Right ventricle myocardium inferior (tissue), 1 donor: ENCODE results near the gene ATXN1. TPM values are rescaled to one million over a fixed set of nuclear protein-coding genes. Genes with fewer than 3 reads are reported as not detected.

ENCODE experiments used
- ATAC-seq: fragments of 200-7000 bp; cut with Tn5 transposase; one replicate; pipeline ENCODE4 v1.9.1; 2020; ENCODE audit warnings: mild to moderate bottlenecking, moderate library complexity
- DNase-seq: peaks from one replicate; pipeline ENCODE4 v3.0.0; 2021; ENCODE audit errors: missing footprints
- intact Hi-C: fragments of 100-400 bp; cut with DNase I; formaldehyde crosslinking; loops from one replicate; pipeline ENCODE4 v1.11.0; 2022
- total RNA-seq: library from RNA; stranded (reverse); fragmentation: NEBNext Ultra II Directional; extraction: Animal tissue kit (Norgen Biotek cat#: 25700); gene quantifications from one replicate; pipeline ENCODE4 v1.2.1, GENCODE V29; 2021
- donor health status: DM: no; HTN: yes; CAD: no; lungs with severe emphysema.

ATXN1 gene
- total RNA-seq, 1 donor from 2014 or later: 42.5 TPM

DNA sequence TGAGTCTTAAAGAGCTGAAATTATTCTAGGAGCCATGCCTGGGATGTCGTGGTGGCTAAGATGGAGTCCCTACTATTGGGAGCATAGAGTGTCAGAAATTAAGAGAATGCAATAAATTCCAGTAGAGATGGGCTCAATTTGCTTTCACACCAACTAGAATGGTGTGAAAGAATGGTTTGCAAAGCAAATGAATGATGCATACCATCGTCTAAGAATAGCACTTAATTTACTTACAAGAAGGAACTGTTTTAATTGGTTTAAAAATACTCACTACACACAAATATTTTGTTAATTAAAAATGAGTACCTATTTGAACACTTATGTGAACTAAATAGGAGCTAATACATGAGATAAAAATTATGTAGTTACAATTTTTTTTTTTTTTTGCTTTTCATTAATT is 390.3 kb downstream of the ATXN1 start:
- ATAC-seq (no peak), DNase-seq (no peak)
- intact Hi-C loops: no loop called here

DNA sequence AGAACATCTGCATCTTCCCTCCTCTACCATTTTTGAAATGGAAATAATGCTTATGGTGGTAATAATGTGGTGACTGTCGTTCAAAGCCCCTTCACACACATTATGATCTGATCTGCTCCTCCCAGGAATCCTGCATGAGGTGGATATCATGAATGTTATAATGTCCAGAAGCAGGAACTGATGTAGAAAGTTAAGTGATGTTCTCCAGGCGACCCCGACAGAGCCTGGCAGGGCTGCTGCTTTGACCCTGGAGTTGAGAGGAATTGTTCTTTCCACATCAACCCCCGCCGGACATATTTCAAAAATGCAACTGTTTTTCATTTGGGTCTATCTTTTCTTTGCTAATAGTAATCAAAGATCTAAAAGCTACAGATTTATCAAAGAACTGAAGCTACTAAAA is 391.3 kb downstream of the ATXN1 start:
- ATAC-seq (no peak), DNase-seq (no peak)
- intact Hi-C loops: no loop called here

DNA sequence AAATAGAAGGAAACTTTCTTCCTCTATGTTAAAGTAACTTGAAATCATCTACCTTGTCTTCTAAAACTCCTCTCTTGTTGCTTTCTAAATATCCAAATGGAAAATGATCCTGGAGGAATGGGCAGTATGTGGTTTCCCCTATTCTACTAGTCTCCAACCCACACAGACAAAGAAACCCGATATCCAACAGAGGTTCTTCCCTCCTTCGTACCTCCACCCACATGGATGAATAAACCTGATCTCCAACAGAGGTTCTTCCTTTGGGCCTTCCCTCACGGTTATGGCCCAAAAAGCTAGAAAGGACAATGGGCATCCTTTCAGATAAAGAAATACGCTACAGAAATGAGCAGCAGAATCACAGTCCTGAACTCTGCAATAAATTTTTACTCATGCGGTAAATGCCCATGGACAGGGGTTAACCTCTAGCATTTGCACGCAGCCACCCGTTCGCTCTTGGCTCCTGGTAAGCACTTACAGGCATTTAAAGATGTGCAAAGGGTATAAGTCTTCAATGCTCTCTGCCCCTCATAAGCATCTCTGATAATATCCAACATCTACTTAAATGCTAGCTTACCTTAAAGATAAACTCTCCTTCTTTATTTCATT is 392.0 kb downstream of the ATXN1 start:
- intact Hi-C loops: no loop called here
- ATAC-seq: no peak

DNA sequence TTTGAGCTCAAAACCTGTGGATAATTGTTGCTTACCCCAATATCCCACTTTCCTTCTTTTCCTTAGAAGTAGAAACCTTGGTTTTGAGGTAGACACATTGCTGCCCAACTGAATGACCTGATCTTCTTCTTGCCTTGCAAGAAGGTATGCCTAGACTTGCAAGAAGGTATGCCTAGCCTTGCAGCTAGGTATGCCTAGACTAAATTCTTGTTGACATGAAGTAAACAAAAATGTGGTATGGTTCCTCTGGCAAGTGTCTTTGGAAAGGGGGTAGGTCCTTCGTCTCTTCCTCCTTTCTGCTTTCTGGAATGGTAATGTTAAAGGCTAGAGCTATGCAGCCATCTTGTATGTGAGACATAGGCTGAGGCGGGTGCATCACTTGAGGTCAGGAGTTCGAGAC is 393.7 kb downstream of the ATXN1 start:
- intact Hi-C loops: no loop called here
- no peak for ATAC-seq
- DNase-seq: no peak

More for the DNA sequence above, 392.0 kb downstream of the ATXN1 start:
- no peak for DNase-seq

DNA sequence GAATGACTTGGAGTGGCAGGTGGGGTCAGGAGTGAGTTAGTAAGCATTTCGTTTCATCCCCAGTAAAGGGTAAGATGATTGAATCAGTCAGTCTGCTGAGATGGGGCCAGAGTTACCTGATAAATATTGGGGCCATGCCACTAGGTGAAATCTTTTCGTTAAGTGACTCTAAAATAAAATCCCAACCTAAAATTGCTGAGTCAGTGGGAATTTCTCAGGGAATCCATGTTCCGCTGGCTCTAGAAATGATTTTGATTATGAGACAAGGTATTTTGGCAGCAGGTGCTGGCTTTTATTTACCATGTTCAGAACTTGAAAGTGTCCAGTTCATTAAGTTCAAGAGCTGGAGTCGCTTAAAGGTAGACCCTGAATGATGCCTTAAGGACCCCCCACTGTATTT is 397.5 kb downstream of the ATXN1 start:
- intact Hi-C loops: no loop called here
- DNase-seq: no peak
- ATAC-seq: no peak

DNA sequence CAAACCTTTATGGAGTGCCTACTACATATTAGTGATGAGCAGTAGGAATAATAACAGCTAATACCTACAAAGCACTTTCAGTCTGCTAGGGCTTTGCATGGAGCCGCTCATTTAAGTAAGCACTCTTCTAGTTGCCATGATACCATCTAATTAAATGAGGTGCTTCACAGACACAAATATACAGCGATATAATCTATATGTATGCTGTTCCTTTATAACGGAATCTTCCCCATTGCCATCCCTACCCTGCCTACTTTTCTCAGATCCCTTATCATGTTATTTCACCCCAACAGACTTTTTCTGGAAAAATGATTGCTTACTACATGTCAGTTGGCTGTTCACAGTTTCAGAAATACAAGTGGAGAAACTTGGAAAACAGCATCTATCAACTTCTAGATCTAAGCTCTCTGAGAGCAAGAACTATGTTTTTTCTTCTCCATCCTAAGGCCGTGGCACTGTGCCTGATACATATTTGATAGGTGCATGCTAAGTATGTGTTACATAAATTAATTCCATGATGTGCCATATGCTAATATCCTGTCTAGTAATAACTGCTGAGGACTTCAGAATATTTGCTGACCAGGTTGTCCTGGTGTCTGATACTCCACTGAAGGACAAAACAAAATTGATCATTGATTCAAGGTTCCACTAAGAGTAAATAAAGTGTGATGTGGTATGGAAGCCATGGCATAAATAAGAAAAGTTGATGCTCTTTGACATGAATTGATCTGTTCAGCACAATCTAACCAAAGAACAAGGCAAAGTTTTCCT is 398.3 kb downstream of the ATXN1 start:
- ATAC-seq (no peak), DNase-seq (no peak)
- intact Hi-C loops: no loop called here

DNA sequence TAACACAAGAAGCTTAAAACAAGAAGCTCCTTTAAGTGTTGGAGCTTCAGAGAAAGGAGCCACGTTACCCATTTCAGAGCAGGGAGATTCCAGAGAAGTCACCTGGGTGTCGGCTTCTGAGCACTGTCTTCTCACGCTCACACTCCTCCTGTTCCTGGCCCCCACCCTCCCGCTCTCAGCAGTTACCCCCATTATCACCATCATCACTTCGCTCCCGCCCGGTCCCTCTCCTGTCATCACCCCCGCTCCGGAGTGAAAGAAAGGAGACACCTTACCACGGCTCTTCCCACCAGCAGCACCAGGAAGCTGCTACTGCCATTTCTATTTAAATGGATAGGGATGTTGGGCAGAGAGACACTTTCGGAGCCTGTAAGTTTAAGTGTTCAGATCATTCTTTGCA is 399.0 kb downstream of the ATXN1 start:
- intact Hi-C loops: no loop called here
- DNase-seq (no peak), ATAC-seq (no peak)

DNA sequence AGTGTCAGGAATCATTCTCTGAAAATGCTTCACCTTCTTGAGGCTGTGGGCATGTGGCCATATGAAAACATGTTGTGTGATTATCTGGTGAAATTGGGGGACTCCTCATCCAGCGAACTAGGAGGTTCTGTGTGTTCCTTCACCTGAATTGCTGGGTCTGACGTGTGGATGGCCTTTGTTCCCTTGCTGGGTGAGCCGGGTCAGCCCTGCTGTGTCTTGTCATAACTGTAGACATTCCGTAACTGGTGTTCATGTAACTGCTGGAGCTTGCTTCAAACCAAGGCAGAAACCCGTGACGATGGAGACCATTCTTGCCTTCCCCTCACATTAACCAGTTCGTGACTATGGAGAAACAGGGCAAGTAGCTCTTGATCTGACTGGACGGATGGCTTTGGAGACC is 399.4 kb downstream of the ATXN1 start:
- ATAC-seq: no peak
- no peak for DNase-seq
- intact Hi-C loops: no loop called here

DNA sequence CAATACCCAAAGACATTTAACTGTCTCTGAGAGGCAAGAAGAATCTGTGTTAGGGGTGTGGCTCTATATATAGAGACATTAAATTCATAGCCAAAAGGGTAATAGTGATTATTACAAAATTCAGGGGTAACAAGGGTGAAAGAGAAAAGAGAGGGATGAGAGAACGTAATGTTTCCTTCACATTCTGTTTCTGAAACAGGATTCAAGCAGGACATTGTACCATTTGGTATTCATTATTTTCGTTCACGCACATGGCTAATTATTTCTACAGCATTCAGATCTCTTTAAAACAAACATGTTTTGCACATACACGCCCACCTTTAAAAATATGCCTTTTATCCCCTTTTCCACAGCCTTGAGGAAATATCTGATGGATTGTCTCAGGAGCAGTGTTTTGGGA is 400.1 kb downstream of the ATXN1 start:
- DNase-seq (no peak), ATAC-seq (no peak)
- intact Hi-C loops: no loop called here

DNA sequence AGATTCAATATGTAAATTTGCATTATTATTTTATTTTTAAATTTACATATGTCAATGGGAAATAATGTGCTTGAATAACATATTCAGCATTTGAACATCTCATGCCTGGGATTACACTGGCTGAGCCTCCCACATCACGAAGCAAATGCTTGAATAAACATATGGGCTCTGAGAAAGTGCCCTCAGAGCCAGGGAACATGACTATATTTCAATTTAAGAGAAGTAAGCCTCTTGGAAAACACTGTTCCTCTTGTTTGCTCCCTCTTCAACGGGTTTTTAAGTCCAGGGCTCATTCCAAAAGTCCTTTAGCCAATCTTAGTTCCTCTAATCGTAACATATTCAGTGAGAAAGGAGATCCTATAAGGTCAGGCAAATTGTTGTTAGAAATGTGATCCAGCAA is 400.9 kb downstream of the ATXN1 start:
- no peak for ATAC-seq
- intact Hi-C loops: no loop called here
- no peak for DNase-seq

DNA sequence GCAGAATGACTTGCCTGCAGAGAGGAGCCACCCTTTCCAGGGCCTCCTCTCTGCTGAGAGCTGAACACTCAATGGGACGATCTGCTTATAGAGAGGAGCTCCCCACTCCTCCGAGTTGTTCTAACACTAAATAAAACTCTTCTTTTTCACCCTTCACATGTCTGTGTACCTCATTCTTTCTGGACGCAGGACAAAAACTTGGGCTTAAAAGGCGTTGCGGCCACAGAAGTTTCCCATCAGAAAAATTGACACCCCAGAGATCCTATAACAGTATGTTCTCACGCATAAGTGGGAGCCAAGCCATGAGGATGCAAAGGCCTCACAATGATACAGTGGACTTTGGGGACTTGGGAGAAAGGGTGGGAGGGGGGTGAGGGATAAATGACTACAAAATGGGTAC is 401.7 kb downstream of the ATXN1 start:
- ATAC-seq (no peak), DNase-seq (no peak)
- intact Hi-C loops: no loop called here

DNA sequence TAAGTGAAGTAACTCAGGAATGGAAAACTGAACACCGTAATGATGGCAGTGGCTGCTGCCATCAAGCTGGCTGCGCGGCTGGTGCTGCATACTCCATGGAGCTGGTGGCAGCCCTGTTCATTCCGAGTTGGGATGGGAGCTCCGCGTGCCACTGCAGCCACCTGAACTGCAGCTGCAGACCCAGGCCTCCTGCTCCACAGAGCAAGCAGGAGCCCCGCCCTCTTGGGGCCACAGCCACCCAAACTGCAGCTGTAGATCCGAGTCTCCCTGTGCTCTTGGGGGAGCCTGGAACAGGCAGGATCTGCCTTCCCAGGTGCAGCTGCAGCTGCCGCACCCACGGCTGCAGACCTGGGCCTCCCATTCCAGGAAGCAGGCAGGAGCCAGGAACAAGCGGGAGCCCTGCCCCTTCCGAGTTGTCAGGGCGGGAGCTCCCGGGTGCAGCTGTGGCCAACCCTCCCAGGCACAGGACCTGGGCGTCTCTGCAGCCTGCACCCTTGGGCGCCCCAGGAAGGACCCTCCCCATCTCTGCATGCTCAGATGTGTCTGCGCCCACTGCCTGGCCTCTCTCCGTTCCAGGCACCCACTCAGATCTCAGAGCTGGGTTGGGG is 402.6 kb downstream of the ATXN1 start:
- DNase-seq: no peak
- ATAC-seq: no peak
- intact Hi-C loops: no loop called here

DNA sequence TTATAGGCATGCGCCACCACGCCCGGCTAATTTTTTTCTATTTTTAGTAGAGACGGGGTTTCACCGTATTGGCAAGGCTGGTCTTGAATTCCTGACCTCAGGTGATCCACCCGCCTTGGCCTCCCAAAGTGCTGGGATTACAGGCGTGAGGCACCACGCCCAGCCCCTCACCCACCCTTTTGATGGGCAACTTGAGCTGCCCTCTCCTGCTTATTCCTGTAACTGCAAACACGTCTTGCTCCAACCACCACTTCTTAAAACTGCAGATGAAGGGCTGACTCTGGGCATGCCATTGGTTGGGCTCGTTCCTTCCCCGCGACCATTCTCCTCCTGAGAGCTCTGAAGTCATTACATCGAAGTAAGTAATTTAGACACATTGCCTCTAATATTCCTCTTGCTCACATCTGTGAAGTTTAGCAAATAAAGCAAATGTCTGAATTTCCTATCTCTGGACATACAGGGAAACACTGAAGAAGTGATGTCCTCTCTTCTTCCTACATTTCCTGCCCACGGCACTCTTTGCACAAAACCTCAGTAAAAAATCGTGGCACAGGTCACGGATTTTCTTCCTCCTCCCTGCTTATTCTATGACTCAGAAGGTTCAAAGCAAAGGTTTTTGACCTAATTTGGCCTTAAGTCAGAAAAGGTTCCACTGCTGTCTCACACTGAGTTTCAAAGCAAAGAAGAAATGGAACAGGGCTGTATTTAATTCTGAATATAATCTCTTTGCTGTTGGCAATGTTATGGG is 405.4 kb downstream of the ATXN1 start:
- DNase-seq (no peak), ATAC-seq (no peak)
- intact Hi-C loops: no loop called here

DNA sequence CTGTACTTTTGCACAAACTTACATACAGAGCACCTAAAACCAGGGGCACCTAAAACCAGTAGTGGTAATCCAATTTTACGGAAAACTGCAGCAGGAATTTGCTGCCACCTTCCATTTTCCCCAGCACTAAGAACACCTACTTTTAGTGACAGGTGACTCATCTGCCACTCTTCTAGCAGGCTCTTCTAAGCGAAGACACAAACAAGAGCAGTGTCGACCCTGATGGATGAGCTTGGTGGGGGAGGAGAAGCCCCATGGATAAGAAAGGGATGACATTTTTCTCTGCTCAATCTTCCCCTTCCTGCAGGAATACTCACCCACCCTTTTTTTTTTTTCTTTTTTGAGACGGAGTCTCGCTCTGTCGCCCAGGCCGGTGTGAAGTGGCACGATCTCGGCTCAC is 406.0 kb downstream of the ATXN1 start:
- no peak for ATAC-seq
- intact Hi-C loops: no loop called here
- DNase-seq: no peak

DNA sequence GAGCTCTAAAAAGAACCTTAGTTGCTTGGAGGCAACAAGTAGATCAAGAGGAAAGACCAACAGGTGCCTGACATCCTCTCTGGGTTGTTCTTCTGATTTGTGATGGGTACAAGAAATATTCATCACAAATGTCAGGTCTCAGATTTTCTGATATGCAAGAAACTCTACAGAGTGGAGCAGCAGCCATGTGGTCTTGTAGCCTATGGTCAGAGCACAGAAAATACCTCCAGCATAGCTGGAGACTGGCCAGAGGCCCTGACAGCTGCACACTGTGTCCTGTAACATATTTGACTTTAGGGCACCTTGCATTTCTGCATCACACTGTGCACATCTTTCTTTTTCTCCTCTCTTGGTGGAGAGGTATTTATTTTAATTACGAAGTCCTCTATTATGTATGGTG is 406.6 kb downstream of the ATXN1 start:
- DNase-seq: no peak
- ATAC-seq: no peak
- intact Hi-C loops: no loop called here

DNA sequence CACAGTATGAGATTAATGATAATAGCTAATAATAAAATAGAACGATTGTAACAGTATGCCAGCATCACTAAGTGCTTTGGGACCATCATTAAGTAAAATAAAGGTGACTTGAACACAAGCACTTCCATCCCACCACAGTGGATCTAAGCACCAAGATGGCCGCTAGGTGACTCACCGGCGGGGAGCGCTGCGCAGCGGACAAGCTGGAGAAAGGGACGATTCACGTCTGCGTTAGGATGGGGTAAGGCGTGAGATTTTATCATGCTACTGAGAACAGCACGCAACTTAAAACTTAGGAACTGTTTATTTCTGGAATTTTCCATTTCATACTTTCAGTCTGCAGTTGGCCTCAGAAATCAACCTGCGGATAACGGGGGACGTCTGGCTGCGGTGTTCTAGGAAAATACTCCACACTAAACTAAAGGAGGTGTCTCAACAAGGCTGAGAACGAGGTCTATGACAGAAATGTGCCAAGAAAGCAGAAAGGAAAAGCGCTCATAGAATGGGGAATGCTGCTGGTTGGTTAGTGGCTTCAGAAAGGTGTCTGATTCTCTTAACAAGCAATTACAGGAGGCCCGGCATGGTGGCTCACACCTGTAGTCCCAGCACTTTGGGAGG is 408.3 kb downstream of the ATXN1 start:
- DNase-seq (no peak), ATAC-seq (no peak)
- intact Hi-C loops: no loop called here

DNA sequence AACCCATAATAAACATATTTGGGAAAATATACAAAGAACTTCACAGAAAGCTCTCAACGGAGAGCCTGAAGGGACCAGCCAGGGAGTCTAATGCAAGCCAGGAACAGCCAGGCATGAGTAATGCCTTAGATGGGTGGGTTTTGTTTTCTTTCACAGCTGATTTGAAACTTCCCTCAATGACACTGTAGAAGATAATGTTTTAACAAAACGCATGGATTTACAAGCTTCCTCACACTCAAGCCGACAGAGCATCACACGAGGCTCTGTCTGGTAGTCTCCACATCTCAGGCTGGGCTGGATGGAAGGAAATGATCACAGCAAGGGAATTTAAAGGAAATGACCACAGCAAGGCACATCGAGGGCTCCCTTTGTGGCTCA is 409.0 kb downstream of the ATXN1 start:
- ATAC-seq (peak; percentile 55), DNase-seq (no peak)
- intact Hi-C loops: no loop called here

DNA sequence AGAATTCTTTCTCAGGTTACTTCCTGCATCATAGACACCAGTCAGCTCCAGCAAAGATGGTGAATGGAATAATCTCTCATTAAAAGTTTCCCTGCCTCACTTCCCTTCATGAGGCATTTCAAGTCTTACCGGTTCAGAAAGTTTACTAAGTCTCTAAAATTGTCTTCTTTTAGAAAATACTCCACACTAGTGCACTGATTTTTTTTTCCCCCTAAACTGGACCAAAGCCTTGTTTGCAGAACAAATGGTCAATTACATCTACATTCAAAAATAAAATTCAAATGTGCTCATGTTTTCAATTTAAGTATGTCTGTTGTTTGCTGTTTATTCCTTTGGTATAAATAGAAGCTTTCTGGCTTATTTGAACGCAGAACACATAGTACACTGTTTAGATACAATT is 411.7 kb downstream of the ATXN1 start:
- no peak for ATAC-seq
- intact Hi-C loops: no loop called here
- DNase-seq: no peak

DNA sequence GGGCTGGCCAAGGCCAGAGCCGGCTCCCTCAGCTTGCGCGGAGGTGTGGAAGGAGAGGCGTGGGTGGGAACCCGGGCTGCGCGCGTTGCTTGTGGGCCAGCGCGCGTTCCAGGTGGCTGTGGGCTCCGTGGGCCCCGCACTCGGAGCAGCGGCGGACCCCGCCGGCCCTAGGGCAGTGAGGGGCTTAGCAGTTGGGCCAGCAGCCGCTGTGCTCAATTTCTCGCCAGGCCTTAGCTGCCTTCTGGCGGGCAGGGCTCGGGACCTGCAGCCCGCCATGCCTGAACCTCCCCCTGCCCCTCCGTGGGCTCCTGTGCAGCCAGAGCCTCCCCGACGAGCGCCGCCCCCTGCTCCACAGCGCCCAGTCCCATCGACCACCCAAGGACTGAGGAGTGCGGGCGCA is 414.4 kb downstream of the ATXN1 start:
- DNase-seq (no peak), ATAC-seq (no peak)
- intact Hi-C loops: no loop called here
